T-helper 2 cell treated with Interferon-gamma antibody and Interleukin-4, amounts not matched to agents 5 μg/mL and 100 μg/mL, for 36 hours (primary cell): ENCODE data around the gene TMX2.

Experiments
- DNase-seq: peaks from one replicate; pipeline ENCODE4 v3.0.0; 2021; ENCODE audit warnings: low spot score
- H3K27ac Mint-ChIP-seq: one replicate; pipeline ENCODE4 v1.8.0; 2021; ENCODE audit warnings: mild to moderate bottlenecking, mixed read lengths
- H3K27me3 Mint-ChIP-seq: one replicate; pipeline ENCODE4 v1.8.0; 2021; ENCODE audit warnings: low read depth, mixed read lengths
- H3K36me3 Mint-ChIP-seq: one replicate; pipeline ENCODE4 v1.8.0; 2021; ENCODE audit warnings: low read depth, mixed read lengths
- H3K4me1 Mint-ChIP-seq: one replicate; pipeline ENCODE4 v1.8.0; 2021; ENCODE audit warnings: low read depth, mixed read lengths
- H3K4me3 Mint-ChIP-seq: one replicate; pipeline ENCODE4 v1.8.0; 2022; ENCODE audit warnings: mild to moderate bottlenecking, moderate library complexity, mixed read lengths
- H3K9me3 Mint-ChIP-seq: one replicate; pipeline ENCODE4 v1.8.0; 2021; ENCODE audit warnings: mixed read lengths

The TMX2 gene

DNA sequence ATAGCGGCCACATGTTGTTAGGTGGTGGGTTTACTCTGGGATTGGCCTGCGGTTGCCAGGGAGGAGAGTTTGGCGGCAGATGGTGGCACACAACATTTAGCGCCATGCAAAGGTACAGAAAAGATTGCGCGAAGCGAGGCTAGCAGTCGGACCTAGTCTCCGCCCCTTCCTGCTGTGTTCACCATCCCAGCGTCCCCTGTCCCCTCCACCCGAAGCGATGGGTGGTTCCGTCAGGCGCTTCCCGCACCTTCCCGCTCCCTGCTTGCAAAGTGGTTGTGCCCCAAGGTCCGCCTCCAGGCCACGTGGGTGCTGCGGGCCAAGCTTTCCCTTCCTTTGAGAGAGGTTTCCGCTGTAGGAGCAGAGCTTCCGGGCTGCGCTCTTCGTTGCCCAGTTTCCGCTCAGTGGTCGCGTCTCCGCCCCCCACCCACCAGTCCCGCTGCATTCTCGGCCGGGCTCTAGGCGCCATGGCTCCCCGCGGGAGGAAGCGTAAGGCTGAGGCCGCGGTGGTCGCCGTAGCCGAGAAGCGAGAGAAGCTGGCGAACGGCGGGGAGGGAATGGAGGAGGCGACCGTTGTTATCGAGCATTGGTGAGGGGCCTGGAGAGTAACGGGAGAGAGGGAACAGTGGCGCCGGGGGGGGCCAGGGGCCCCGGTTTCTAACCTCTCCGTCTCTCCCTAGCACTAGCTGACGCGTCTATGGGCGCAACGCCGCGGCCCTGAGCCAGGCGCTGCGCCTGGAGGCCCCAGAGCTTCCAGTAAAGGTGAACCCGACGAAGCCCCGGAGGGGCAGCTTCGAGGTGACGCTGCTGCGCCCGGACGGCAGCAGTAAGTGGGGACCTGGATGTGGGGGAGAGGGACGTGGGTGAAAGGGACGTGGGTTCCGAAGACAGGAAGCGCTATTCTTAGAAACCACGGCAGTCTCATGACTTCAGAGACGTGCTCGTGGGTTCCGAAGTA is 29.0 kb downstream of the TMX2 start, which contains the start of gene SELENOH:
Gene SELENOH, plus strand, starts transcription at position 360 of the 955 bp plus-strand sequence. Its CDS starts 105 bp downstream, at position 465.
- H3K36me3 Mint-ChIP-seq, result peaks cover 57% of the 10 kb centered on the region
- H3K4me1 Mint-ChIP-seq, result peaks cover 19% of the 10 kb centered on the region
- H3K9me3 Mint-ChIP-seq, result no peaks in the 10 kb centered on the region
- H3K27ac Mint-ChIP-seq, result peak within 1 kb of the TSS; percentile 92
- no peaks in the 10 kb centered on the region for H3K27me3 Mint-ChIP-seq
- peak within 1 kb of the TSS; percentile 97 for H3K4me3 Mint-ChIP-seq
- peak; percentile 97 for DNase-seq

DNA sequence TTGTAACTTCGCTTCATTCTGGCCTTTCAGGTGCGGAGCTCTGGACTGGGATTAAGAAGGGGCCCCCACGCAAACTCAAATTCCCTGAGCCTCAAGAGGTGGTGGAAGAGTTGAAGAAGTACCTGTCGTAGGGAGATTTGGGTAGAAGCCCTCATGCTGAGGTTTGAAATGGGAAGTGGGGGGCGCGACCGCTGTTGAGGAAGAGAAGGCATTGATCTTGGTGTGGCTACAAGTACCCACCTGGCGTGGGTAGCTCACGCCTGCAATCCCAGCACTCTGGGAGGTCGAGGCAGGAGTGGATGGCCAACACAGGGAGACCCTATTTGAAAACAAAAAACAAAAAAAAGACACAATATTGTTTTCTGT is 29.7 kb downstream of the TMX2 start:
- H3K27me3 Mint-ChIP-seq, result no peaks in the 10 kb centered on the region
- H3K9me3 Mint-ChIP-seq, result no peaks in the 10 kb centered on the region
- no peak for DNase-seq
- H3K4me3 Mint-ChIP-seq, result peak overlapping the region; percentile 97
- H3K4me1 Mint-ChIP-seq, result peaks cover 18% of the 10 kb centered on the region
- H3K36me3 Mint-ChIP-seq, result peaks cover 58% of the 10 kb centered on the region
- peak overlapping the region; percentile 92 for H3K27ac Mint-ChIP-seq

DNA sequence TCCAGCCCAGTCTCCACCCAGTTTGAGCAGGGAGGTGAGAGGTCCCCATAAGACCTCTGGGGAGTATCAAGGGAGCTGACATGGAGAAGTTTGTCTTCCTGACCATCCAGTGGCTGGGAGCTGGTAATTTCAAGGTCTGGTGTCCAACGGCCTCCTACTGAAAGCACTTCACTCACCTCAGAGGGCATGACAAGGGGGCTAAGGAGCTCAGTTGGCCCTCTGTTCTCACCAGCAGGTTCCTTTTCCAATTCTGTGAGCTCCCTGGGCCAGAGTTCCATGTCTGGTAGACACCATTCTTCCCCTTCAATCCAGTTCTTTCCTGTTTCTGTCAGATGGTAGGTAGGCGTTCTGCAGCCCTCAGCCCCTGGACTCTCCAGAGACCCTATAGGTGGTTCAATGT is 32.0 kb downstream of the TMX2 start:
- H3K27ac Mint-ChIP-seq, result no peak overlapping the region
- no peak for DNase-seq
- H3K4me3 Mint-ChIP-seq, result peak overlapping the region; percentile 44
- H3K27me3 Mint-ChIP-seq, result no peaks in the 10 kb centered on the region
- H3K9me3 Mint-ChIP-seq, result no peaks in the 10 kb centered on the region
- peaks cover 55% of the 10 kb centered on the region for H3K36me3 Mint-ChIP-seq
- H3K4me1 Mint-ChIP-seq, result peaks cover 17% of the 10 kb centered on the region

DNA sequence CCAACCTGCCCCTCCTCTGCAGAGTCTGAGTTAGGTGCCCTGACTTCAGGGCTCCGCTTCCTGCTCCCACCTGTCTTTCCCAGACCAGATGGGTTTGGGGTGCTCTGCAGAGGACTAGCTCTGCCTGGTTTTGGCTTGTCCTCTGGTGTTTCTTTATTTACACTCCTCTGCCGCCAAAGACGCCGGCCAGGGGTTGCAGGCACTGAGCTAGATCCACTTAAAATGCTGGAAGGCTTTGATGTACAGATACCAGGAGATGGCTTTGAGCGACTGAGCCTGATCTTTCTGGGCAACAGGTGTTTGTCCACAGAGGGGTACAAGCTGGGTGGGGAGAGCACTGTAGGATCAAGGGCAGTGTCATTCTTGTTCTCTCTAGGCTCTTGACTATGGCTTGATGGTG is 32.8 kb downstream of the TMX2 start:
- no peak overlapping the region for H3K4me3 Mint-ChIP-seq
- H3K9me3 Mint-ChIP-seq, result no peaks in the 10 kb centered on the region
- peaks cover 51% of the 10 kb centered on the region for H3K36me3 Mint-ChIP-seq
- H3K4me1 Mint-ChIP-seq, result peaks cover 14% of the 10 kb centered on the region
- no peak overlapping the region for H3K27ac Mint-ChIP-seq
- H3K27me3 Mint-ChIP-seq, result no peaks in the 10 kb centered on the region
- DNase-seq, result no peak

DNA sequence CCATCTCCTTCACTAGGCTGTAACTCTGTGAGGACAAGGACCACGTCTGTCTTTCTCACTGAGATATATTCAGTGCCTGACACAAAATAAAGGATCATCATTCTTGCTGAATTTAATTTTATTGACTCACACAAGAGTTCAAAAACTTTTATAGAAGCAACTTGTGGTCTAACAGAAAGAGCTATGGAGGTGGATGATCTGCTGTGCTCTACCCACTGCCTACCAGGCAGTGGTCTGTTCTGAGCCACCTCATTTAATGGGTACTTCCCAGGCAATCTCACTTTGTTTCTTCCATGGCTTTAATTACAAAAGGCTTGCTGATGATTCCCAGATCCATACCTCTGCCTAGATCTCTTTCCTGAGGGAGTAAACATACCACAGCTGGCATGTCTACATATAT is 34.5 kb downstream of the TMX2 start:
- Mint-ChIP-seq H3K27ac (peak overlapping the region; percentile 3), H3K36me3 (peaks cover 48% of the 10 kb centered on the region), H3K4me1 (peaks cover 14% of the 10 kb centered on the region), H3K27me3 (no peaks in the 10 kb centered on the region), H3K9me3 (no peaks in the 10 kb centered on the region), H3K4me3 (no peak overlapping the region)
- no peak for DNase-seq

DNA sequence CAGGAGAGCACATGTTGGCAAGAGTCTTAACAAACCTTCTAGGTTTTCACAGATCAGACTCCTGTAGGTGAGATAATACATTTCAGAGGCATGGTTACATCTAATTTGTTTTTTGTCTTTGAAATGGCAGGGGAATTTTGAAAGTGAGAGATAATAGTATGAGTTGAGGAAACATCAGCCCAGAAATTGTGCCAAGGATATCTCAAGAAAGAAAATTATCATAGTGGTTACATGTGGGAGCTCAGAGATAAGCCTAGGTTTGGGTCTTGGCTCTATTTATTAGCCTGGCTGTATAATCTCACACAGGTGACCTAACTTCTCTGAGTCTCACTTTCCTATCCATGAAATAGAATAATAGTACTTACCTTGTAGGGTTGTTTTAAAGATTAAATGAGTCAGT is 38.8 kb downstream of the TMX2 start:
- Mint-ChIP-seq H3K4me1 (peaks cover 3% of the 10 kb centered on the region), H3K27me3 (no peaks in the 10 kb centered on the region), H3K4me3 (no peak overlapping the region), H3K9me3 (no peaks in the 10 kb centered on the region), H3K36me3 (peaks cover 13% of the 10 kb centered on the region), H3K27ac (no peak overlapping the region)
- DNase-seq, result no peak

DNA sequence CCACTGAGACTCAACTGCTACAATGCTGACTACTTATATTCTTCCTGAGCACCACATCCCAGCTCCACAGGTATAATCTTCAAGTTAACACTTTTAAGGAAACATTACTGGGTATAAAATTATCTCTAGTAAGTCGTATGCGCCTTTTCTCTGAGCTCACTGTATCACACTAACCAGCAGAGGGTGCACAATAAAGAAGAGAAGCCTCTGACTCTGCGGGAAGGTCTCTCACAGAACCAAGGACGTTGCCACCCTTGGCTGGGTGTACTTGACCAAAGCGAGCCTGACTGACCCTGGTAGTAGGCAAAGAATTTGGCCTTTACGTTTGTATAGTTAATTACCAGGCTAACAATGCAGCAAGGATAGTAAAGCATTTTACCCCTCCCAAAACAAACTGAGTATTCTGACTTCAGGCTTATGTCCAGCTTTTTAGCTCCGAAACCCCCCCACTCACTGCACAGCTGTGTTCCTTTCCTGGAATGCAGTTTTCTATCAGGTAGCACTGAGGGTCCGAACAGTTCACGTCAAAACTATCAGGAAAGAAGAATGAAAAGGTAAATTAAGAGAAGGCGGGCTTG is 39.4 kb downstream of the TMX2 start, which contains the start of gene BTBD18:
Gene BTBD18, minus strand, starts transcription at position 144 of the 578 bp plus-strand sequence. CDS start 631 bp downstream, outside the sequence.
- Mint-ChIP-seq H3K27ac (peak within 1 kb of the TSS; percentile 46), H3K9me3 (no peaks in the 10 kb centered on the region), H3K36me3 (peaks cover 13% of the 10 kb centered on the region), H3K4me3 (no peak within 1 kb of the TSS), H3K4me1 (peaks cover 3% of the 10 kb centered on the region), H3K27me3 (no peaks in the 10 kb centered on the region)
- no peak for DNase-seq

DNA sequence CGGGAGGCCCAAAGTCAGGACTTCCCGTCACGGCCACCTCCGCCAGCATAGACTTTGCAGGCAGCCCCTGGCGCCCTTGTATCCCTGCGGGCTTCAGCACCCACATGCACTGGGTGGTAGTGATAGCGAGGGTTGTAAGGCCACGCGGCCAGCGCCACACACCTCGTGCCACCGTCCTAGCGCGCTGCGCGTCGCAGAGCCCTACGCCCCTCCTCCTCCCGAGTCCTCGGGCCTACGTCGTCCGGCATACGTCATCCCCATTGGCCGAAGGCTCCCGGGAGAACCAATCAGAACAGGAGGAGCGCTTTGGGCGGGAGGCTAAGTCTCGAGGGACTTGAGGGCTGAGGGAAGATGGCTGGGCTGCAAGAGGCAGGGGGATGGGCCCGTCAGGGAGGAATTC is 40.6 kb downstream of the TMX2 start:
- Mint-ChIP-seq H3K27me3 (no peaks in the 10 kb centered on the region), H3K4me1 (peaks cover 3% of the 10 kb centered on the region), H3K9me3 (no peaks in the 10 kb centered on the region), H3K36me3 (peaks cover 9% of the 10 kb centered on the region), H3K4me3 (no peak overlapping the region), H3K27ac (no peak overlapping the region)
- no peak for DNase-seq

DNA sequence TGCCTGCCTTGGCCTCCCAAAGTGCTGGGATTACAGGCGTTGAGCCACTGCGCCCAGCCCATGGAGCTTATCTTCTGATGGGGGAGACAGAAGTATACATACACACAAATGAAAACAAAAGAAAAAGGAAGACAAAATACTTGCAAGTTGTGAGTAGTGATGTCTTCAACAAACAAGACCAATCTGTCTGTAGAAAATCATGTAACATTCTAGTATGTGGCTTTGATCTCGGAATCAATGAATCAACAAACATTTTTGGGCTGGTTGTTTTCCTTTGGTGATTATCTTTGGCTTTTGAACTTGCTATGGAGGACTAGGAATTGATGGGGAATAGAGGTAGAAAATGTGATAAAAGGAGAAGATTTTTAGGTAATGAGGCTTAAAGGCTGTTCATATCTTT is 45.8 kb downstream of the TMX2 start:
- no peak overlapping the region for H3K27ac Mint-ChIP-seq
- H3K4me3 Mint-ChIP-seq, result no peak overlapping the region
- H3K36me3 Mint-ChIP-seq, result peaks cover 1% of the 10 kb centered on the region

DNA sequence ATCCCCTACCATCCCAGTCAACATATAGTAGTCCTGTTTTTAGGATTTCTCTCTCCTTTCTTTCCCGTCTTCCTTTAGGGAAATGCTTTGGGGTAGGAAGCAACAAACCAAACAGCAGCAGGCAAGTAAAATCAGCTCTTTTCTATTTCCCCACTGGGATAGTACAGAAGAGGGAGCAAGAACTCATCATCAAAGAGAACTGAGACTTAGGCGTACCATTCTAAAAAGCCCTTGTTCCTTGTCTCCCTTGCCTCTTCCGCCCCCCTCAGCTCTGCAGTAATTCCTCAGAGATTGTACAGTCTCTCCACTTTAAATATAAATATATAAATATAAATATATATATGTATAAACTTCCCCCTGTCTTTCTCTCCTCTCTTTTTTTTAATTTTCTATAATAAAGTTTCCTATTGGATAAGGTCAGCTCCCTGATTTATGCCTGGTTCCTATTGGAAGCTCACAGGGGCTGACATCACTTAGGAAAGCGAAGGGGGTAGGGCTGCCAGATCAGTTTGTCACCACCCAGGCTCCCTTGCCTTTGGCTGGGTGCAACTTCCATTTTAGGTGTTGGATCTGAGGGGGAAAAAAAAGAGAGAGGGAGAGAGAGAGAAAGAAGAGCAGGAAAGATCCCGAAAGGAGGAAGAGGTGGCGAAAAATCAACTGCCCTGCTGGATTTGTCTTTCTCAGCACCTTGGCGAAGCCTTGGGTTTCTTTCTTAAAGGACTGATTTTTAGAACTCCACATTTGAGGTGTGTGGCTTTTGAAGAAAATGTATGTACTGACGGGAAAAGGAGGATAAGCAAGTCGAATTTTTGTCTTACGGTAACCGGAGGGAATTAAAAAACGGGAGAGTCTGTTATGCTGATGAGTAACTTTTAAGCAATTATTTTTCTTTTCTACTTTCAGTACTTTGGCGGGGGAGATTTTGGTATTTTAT is 49.2 kb downstream of the TMX2 start, which contains the start of gene CTNND1:
Gene CTNND1, plus strand, starts transcription at position 502 of the 934 bp plus-strand sequence. CDS start 29,677 bp downstream, outside the sequence.
- H3K4me3 Mint-ChIP-seq, result peak within 1 kb of the TSS; percentile 47
- H3K4me1 Mint-ChIP-seq, result peaks cover 12% of the 10 kb centered on the region
- no peak within 1 kb of the TSS for H3K27ac Mint-ChIP-seq
- H3K36me3 Mint-ChIP-seq, result peaks cover 1% of the 10 kb centered on the region
- no peaks in the 10 kb centered on the region for H3K27me3 Mint-ChIP-seq
- no peak for DNase-seq
- no peaks in the 10 kb centered on the region for H3K9me3 Mint-ChIP-seq

More for the DNA sequence above, 45.8 kb downstream of the TMX2 start:
- H3K27me3 Mint-ChIP-seq, result no peaks in the 10 kb centered on the region
- DNase-seq, result no peak
- H3K9me3 Mint-ChIP-seq, result no peaks in the 10 kb centered on the region
- peaks cover 8% of the 10 kb centered on the region for H3K4me1 Mint-ChIP-seq

DNA sequence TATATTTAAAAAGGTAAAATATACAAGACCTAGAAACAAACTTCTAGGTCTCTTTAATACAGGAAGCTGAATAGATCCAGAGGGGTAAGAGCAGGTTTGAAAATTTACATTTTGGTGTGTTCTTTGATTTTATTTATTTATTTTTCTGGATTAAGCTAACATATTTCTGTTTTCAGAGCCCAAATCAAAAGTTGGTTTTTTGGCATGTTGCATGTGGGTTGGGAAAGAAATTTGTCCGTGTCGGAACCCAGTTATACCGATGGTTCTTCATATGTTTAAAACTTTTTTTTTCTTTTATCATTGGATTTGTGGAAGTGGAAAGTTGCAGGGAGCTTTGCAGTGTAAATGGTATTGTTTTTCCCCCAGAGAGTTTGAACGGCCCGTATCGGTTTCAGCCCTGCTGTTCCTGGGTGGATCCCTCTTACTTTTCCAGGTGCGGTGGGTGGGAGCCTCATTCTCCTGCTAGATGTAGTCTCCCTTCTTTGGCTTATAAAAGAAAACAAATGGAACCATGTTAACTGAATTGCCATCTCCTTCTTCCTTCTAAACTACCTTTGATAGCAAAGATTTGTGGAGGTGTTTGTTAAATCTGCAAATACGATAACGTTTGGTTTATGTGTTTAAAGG is 50.0 kb downstream of the TMX2 start:
- peaks cover 12% of the 10 kb centered on the region for H3K4me1 Mint-ChIP-seq
- H3K27ac Mint-ChIP-seq, result no peak overlapping the region
- peaks cover 1% of the 10 kb centered on the region for H3K36me3 Mint-ChIP-seq
- DNase-seq, result no peak
- H3K9me3 Mint-ChIP-seq, result no peaks in the 10 kb centered on the region
- peak overlapping the region; percentile 38 for H3K4me3 Mint-ChIP-seq
- H3K27me3 Mint-ChIP-seq, result no peaks in the 10 kb centered on the region

DNA sequence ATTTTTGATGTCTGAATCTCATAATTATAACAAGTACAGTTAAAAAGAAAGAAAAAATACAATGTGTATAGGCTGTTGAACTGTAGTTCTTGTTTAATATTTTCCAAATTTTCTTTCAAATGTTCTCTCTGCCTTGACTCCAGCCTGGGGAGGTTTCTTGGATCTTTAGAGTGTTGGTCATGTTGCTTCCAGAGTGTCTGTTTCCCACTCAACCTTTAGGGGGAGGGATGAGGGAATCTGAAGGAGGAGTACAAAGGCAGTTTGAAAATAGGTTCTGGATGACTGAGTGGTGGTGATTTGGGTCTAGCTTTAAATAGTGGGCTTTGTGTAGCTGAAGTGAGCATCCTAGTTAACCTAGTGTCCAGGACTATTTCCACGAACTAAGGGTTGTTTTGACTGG is 51.2 kb downstream of the TMX2 start:
- Mint-ChIP-seq H3K4me3 (no peak overlapping the region), H3K4me1 (peaks cover 8% of the 10 kb centered on the region), H3K9me3 (no peaks in the 10 kb centered on the region), H3K36me3 (peaks cover 1% of the 10 kb centered on the region), H3K27me3 (no peaks in the 10 kb centered on the region), H3K27ac (no peak overlapping the region)
- DNase-seq, result no peak

DNA sequence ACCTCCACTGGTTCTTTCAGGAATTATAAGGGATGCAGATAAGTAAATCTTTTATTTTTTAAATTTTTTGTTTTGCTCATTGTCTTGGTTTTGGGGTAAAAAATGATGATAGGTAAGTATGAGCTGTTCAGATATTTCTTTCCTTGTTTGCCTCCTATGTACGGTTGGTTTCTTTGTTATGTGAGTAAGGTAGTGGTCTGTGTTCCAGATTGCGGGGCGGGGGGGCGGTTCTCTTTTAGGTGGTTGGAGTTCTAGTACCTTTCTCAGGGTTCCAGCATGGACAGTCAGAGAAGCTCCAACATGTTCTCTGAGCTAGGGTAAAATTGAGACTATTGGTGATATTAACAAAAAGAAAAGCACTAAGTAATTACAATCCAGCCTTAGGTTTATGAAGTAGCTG is 51.6 kb downstream of the TMX2 start:
- Mint-ChIP-seq H3K27me3 (no peaks in the 10 kb centered on the region), H3K4me3 (no peak overlapping the region), H3K9me3 (no peaks in the 10 kb centered on the region), H3K4me1 (peaks cover 8% of the 10 kb centered on the region), H3K27ac (no peak overlapping the region), H3K36me3 (peaks cover 1% of the 10 kb centered on the region)
- DNase-seq, result no peak
